Glutamatergic neuron (in vitro differentiated cells): ENCODE data around the gene CHAT. TPM values are rescaled to one million over a fixed set of nuclear protein-coding genes. Genes with fewer than 3 reads are reported as not detected.
A peak's percentile ranks its signal among the peaks of the same experiment; 100 is the strongest.

Experiments used
- DNase-seq: peaks from one replicate; pipeline ENCODE4 v3.0.0; 2022
- H3K27ac Mint-ChIP-seq: one replicate; pipeline ENCODE4 v1.8.0; 2020; ENCODE audit warnings: mild to moderate bottlenecking, mixed read lengths, inconsistent platforms; ENCODE audit not compliant: unreplicated experiment
- H3K27me3 Mint-ChIP-seq: one replicate; pipeline ENCODE4 v1.8.0; 2020; ENCODE audit warnings: mild to moderate bottlenecking, moderate library complexity, mixed read lengths, inconsistent platforms; ENCODE audit not compliant: unreplicated experiment
- H3K36me3 Mint-ChIP-seq: one replicate; pipeline ENCODE4 v1.8.0; 2020; ENCODE audit warnings: mild to moderate bottlenecking, mixed read lengths, inconsistent platforms; ENCODE audit not compliant: unreplicated experiment
- H3K4me1 Mint-ChIP-seq: one replicate; pipeline ENCODE4 v1.8.0; 2020; ENCODE audit warnings: mild to moderate bottlenecking, low read depth, mixed read lengths, inconsistent platforms; ENCODE audit not compliant: unreplicated experiment
- H3K4me3 Mint-ChIP-seq: one replicate; pipeline ENCODE4 v1.8.0; 2020; ENCODE audit warnings: mild to moderate bottlenecking, mixed read lengths, inconsistent platforms; ENCODE audit not compliant: unreplicated experiment
- H3K9me3 Mint-ChIP-seq: one replicate; pipeline ENCODE4 v1.8.0; 2020; ENCODE audit warnings: mild to moderate bottlenecking, moderate library complexity, mixed read lengths, inconsistent platforms; ENCODE audit not compliant: unreplicated experiment
- total RNA-seq: library from RNA; stranded (reverse); fragmentation: NEBNext Ultra II Directional; extraction: Animal tissue kit (Norgen Biotek cat#: 25700); gene quantifications from one replicate; pipeline ENCODE4 v1.2.1, GENCODE V29; 2021; ENCODE audit not compliant: unreplicated experiment
- TF ChIP-seq, protein P1 (sequence below): fragments of 200-600 bp; sonication (generic); IDR thresholded peaks from one replicate; pipeline ENCODE4 v1.5.0; 2021; ENCODE audit not compliant: partially characterized antibody, unreplicated experiment

CHAT gene
- total RNA-seq, 1 donor from 2014 or later: 15.4 TPM

- no peak overlapping the region for H3K27ac Mint-ChIP-seq
- peaks cover 2% of the 10 kb centered on the region for H3K27me3 Mint-ChIP-seq
- H3K9me3 Mint-ChIP-seq: peaks cover 11% of the 10 kb centered on the region
- H3K36me3 Mint-ChIP-seq: peaks cover 29% of the 10 kb centered on the region
- TF ChIP-seq, protein P1, sequence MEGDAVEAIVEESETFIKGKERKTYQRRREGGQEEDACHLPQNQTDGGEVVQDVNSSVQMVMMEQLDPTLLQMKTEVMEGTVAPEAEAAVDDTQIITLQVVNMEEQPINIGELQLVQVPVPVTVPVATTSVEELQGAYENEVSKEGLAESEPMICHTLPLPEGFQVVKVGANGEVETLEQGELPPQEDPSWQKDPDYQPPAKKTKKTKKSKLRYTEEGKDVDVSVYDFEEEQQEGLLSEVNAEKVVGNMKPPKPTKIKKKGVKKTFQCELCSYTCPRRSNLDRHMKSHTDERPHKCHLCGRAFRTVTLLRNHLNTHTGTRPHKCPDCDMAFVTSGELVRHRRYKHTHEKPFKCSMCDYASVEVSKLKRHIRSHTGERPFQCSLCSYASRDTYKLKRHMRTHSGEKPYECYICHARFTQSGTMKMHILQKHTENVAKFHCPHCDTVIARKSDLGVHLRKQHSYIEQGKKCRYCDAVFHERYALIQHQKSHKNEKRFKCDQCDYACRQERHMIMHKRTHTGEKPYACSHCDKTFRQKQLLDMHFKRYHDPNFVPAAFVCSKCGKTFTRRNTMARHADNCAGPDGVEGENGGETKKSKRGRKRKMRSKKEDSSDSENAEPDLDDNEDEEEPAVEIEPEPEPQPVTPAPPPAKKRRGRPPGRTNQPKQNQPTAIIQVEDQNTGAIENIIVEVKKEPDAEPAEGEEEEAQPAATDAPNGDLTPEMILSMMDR: no peak
- H3K4me3 Mint-ChIP-seq: no peak overlapping the region
- no peak for DNase-seq
- peaks cover 8% of the 10 kb centered on the region for H3K4me1 Mint-ChIP-seq
These were observed 42.4 kb upstream of the CHAT start for GRCh38 chr10:49571388-49571787.

DNA sequence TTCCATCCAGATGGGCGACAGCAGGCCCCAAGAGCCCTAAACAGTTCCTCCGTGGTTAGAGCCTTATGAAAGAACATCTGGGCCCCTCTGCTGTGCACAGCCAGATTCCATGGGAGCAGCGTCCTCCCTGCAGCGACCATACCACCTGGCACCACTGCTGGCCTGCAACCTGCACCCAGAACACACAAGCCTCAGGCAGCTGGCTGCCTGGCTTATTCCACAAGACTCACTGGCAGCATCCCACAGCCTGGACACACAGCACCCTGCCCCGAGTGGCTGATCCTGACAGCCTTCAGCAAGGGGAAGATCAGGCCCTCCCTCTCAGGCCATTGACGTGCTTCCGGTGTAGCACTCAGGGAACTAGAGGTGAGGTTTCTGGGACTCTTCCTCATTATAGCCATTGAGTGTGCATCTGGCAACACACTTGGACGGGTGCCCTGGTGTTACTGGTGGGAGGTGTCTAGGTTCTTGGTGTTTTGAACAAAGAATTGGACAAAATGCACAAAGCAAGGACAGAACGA, 41.2 kb upstream of the CHAT start:
- H3K27ac Mint-ChIP-seq: peak overlapping the region; percentile 22
- TF ChIP-seq, protein P1: no peak
- peak; percentile 45 for DNase-seq
- peaks cover 22% of the 10 kb centered on the region for H3K36me3 Mint-ChIP-seq
- peaks cover 8% of the 10 kb centered on the region for H3K4me1 Mint-ChIP-seq
- H3K27me3 Mint-ChIP-seq: peaks cover 2% of the 10 kb centered on the region
- H3K9me3 Mint-ChIP-seq: peaks cover 11% of the 10 kb centered on the region
- H3K4me3 Mint-ChIP-seq: peak overlapping the region; percentile 23

GRCh38 chr10:49575489-49576072, 38.3 kb upstream of the CHAT start:
- no peaks in the 10 kb centered on the region for H3K27me3 Mint-ChIP-seq
- no peak overlapping the region for H3K4me3 Mint-ChIP-seq
- no peak overlapping the region for H3K27ac Mint-ChIP-seq
- TF ChIP-seq, protein P1: no peak
- H3K36me3 Mint-ChIP-seq: peaks cover 4% of the 10 kb centered on the region
- H3K9me3 Mint-ChIP-seq: peaks cover 9% of the 10 kb centered on the region
- no peak for DNase-seq
- peaks cover 8% of the 10 kb centered on the region for H3K4me1 Mint-ChIP-seq

- Mint-ChIP-seq H3K27ac (no peak overlapping the region), H3K4me3 (no peak overlapping the region), H3K27me3 (no peaks in the 10 kb centered on the region), H3K9me3 (peaks cover 7% of the 10 kb centered on the region), H3K4me1 (peaks cover 6% of the 10 kb centered on the region), H3K36me3 (peaks cover 4% of the 10 kb centered on the region)
- TF ChIP-seq, protein P1: no peak
- no peak for DNase-seq
These were observed 36.5 kb upstream of the CHAT start for GRCh38 chr10:49577182-49577925.

DNA sequence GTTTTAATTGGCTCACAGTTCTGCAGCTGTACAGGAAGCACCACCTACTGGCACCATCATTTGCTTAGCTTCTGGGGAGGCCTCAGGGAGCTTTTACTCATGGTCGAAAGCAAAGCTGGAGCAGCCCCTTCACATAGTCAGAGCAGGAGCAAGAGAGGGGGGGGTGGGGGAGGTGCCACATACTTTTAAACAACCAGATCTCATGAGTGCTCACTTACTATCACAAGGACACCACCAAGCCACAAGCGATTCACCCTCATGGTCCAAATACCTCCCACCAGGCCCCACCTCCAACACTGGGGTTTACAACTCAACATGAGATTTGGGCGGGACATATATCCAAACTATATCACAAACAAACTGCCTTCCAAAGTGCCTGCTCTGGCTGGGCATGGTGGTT, 35.4 kb upstream of the CHAT start:
- H3K9me3 Mint-ChIP-seq: peaks cover 4% of the 10 kb centered on the region
- H3K4me1 Mint-ChIP-seq: no peaks in the 10 kb centered on the region
- H3K27me3 Mint-ChIP-seq: no peaks in the 10 kb centered on the region
- H3K36me3 Mint-ChIP-seq: peaks cover 4% of the 10 kb centered on the region
- TF ChIP-seq, protein P1: no peak
- DNase-seq: no peak
- H3K27ac Mint-ChIP-seq: no peak overlapping the region
- no peak overlapping the region for H3K4me3 Mint-ChIP-seq
